NCI-H146 (cell line): ENCODE measurements around the gene KCNT2.

Experiments
- DNase-seq: peaks from one replicate; lab custom pipeline; 2025; lab: John Stamatoyannopoulos, UW

Gene KCNT2

DNA sequence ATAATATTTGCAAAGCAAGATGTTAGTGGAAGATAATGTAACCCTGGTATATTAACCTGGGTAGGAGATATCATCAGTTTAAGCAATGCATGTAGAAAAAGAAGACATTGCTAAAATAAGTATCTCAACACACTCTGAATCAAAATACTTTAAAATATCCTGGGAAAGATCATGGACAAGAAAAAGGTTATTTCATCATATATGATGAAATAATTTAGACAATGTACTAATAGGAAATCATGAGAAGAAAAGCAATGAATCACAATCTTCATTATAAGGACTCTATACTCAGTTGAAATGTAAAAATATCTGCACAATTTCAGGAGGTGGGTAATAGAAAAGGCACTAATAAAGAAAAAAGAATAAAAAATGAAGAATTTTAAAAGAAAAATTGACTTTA lies 158.8 kb downstream of the KCNT2 start:
- no peak for DNase-seq

DNA sequence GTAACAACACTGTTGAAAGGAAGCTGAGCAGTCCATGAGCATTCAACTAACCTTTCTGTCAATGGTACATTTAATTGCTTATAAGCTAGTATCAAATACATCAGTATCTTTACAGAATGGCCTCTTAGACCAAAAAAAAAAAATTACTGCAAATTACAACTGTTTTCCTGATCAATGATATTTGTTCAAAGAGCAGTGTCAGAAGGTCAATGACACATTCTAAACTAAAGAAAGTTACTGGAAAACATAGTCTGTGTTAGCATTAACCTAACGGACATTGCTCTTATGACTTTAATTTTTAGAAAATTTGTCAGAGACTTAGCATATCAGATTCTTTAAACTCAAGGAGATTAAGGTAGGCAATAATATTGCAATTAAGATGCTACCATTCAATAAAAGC lies 162.5 kb downstream of the KCNT2 start:
- no peak for DNase-seq

DNA sequence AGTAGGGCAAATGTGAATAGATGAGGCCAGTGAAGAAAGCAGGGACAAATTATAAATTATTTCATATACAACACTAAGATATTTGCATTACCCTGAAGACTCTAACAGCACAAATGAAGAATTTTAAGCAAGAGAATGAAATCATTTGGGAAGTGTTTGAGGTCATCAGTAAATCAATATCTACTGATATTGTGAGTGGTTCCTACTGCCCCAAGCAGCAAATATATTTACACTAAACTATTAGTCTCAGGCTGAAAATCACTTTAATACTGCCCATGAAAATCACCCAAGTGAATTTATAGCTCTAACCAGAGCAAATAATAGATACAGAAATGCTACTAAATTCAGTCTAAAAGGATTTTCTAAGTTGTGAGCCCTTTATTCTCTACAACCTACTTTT lies 163.6 kb downstream of the KCNT2 start:
- DNase-seq = no peak

DNA sequence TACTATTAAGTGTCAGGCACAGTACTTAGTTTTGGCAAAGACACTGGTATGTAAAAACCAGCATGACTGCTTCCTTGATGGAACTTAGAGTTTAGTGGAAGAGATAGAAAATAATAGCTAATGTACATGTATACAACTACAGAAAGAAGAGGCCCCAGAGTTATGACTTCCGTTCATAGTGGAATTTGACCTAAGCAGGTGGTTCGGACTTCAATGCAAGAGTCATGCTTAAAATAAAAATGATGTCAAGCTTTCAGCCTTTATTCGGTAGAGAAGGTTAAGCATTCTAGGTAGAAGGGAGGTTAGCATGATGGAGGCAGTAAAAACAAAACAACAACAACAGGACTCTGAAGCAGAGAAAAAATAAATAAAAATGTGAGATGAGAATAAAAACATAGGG lies 165.9 kb downstream of the KCNT2 start:
- DNase-seq = no peak

DNA sequence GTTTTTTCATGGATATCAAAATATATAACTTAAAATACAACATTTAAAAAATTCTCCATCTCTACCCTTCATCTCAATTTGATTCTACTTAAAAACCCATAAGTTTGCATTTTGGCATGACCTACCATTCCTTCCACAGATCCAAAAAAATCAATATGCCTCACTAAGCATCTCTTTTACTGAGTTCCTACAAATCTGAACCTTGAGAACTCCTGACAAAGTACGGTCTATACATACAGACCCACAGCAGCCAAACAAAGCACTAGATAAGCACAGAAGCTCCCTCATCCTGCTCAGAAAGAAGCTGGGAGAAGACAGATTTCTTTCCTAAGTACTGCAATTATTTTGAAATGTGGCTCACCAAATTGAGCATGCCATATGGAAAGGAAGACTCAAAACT lies 167.5 kb downstream of the KCNT2 start:
- no peak for DNase-seq

DNA sequence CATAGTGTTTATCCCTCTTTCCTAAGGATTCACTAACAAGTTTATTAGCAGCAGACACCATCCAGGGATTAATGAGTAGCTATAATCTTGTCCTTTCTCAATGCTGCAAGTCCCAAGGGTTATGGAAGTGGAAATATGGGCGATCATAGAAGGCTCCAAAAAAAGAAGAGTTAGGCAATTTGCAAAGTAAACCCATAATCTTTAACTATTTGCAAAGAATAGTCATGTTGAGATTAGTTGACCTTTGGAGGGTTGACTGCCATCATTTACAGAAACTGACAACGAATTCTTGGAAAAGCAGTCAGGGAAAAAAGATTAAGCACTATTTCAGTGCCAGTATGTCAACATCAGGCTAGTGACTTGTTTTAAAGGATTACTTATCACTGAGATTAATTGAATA lies 169.9 kb downstream of the KCNT2 start:
- DNase-seq = no peak

DNA sequence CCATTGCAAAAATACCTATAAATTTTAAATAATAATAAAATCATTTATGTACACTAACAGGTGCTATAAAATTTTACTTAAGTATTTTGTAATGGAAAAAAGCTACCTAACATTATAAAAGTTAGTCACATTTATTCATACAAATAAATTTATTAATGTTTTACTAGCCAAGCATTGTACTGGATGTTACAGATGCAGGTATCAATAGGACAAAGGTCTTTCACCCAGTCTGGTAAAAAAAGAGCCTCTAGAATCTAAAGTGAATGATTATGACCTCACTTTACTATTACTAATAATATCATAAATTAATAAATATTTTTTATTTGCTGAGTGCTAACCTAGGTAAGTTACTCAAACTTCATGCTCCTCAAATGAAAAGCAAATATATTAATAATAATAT lies 170.6 kb downstream of the KCNT2 start:
- DNase-seq = no peak

DNA sequence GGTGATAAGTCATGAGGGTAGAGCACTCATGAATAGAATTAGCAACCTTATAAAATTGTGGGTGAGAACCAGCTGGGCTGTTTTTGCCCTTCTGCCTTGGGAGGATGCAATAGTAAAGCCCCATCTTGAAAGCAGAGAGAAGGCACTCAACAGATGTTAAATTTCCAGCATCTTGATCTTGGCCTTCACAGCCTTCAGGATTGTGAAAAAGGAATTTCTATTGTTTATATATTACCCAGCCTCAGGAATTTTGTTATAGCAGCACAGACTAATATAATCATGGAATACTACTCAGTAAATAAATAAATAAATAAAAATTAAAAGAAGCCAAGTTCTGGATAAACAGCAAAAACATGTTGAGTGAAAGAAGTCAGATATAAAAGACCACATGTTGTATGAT lies 175.2 kb downstream of the KCNT2 start:
- DNase-seq = no peak

DNA sequence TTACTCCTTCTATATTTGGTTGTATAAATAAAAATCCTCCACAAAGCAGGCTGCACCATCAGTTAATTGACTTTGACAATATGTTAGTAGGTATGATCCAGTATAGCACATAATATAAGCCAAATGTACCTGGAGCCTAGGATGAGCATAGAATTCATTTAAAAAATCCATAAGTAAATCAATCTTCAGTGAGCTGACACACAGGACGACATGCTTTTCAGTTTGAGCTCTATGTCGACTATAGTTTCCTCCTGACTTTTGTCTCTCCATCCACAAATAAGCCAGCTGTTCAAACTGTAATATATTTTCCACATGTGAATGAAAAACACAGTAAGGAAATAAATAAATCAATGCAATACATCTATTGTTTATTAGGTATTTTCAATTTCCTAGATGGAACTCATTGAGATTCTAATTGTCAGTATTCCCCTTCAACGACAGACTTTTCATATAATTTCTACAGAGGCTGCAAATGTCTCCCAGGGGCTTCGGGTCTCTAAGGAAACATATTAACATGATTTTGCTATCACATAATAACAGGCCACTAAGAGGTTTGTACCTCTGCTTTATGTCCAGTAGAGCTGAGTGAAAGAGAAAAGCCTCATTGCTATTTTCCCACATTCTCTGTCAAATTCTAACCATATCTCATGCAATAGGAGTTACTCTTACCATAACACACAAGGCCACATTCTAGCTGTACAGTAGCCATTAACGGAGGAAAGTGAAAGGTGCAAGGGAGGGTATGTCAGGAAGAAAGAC lies 180.1 kb downstream of the KCNT2 start:
- no peak for DNase-seq

DNA sequence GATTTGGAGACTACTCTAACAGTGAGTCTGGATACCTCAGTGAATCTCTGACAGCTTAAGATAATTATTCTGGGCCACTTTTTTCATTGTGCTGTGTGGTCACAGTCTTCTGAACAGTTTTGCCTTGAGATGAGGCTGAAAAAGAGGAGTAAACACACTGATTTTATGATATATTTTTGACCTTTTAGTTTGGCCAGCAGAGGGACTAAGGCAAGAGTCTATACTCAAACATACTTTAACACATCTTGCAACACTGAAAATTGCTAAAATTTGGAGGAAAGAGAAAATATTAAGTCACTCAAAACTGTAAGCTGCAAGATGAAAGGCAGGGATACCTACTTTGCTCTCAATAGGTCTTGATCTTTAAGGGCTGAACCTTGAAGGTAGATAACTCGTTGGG lies 182.7 kb downstream of the KCNT2 start:
- DNase-seq = no peak

DNA sequence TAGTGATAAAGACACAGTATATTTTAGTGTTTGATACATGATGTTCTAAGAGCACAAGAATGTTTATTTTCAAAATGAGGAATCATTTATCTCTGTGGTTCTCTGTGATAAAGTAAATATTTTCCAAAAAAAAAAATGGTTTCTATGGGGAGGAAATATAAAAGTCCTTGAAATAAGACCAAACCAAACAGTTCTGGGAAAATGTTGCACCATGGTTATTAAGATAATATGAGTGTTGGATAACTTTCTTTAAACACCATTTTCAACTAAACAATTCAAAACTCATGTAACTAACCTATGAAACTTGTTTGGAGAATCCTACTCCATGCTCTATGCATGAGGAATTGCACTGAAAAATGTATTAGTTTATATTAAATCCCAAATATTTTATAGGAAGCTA lies 184.6 kb downstream of the KCNT2 start:
- no peak for DNase-seq

DNA sequence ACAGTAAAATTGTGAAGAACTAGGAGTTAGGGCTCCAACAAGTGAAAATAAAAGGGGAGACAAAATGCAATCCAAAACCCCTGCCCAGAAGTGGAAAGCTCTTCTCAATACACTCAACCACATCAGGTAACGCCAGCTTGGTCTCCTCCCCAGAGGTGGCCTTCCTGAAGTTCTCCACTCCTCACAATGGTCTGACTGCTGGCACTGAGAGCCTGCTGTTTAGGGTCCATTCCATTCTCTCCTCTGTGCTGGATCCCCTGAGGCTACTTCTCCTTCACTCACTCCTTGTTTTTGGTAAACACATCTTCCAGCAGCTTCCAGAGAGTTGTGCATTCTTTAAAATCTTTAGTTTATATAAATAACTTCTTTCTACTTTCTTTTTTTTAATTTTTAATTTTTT lies 189.5 kb downstream of the KCNT2 start:
- DNase-seq = no peak

DNA sequence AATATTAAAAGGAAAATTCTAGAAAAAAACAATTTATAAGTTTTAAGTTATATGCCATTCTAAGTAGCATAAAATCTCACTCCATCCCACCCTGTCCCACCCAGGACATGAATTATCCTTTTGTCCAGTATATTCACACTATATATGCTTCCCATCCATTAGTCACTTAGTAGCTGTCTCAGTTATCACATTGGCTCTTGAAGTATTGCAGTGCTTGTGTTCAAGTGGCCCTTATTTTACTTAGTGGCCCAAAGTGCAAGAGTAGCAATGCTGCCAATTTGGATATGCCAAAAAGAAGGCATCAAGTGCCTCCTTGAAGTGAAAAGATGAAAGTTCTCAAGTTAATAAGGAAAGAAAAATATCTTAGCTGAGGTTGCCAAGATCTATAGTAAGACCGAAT lies 192.3 kb downstream of the KCNT2 start:
- DNase-seq = no peak

DNA sequence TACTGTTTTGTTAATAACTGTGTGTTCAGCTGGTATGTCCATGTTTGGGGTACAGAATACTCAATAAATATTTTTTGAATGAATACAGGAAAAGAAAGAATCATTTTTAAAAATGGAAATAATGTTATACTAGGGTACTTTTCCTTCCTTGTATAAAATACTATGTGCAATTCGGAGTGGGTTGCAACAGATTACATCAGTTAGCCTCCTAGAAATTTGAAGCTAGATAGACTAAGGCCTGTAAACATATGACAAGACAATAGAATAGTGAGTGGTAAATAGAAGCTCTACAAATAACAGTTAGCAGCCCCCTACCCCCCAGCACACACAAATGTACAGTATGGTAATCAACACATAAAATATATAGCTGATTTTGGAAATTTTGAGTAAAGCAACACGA lies 195.9 kb downstream of the KCNT2 start:
- no peak for DNase-seq

DNA sequence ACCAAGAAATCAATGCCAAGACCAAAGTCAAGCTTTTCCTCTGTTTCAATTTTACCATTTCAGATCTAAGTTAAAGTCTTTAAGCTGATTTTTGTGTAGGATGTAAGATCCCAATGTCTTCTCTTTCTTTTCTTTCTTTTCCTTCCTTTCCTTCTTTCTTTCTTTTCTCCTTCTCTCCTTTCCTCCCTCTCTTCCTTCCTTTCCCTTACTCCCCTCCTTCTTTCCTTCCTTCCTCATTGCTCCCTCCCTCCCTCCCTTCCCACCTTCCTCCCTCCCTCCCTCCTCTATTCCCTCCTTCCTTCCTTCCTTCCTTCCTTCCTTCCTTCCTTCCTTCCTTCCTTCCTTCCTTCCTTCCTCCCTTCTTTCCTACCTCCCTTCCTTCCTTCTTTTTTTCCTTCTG lies 197.5 kb downstream of the KCNT2 start:
- DNase-seq = no peak

DNA sequence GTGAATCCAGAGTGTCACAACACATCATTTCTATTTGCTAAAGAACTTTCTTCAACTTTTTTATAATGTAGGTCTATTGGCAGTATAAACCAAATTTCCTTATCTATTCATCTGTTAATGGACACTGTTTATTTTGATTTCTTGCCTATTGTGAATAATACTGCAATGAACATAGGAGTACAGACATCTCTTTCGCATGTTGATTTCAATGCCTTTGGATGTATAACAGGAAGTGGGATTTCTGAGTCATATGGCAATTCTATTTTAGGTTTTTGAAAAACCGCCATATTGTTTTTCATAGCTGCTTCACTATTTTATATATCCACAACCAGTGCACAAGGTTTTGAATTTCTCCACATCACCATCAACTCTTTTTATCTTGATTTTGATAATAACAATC lies 198.7 kb downstream of the KCNT2 start:
- no peak for DNase-seq

DNA sequence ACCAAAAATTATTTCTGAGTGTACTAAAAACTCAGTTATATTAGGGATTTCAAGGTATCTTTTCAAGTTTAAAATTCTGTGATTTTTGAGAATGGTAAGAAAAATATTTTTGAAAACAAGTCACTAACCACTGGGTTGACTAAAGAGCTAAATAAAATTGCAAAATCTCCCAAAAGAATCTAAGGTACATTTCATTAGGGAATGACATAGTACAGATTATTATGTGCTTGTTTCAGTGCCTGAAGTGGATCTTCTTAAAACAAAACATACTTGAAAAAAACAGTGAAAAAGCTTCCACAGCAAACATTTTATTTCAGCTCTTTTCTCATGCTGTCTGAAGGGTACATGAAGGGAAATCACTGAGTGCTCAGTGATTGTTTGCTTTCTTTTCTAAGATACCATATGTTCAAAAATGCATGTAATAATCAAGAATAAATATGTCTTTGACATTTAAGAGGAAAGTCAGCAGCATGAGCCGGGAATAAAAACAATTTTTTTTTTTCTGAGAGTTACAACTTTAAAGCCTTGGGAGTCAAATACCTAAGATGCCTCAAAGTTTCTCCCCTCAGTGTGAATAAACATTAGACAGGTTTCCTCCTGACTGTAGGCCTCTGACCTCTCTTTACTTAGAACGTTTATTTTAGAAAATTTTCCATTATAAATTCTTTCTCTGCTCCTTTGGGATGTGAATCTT lies 200.7 kb downstream of the KCNT2 start:
- DNase-seq = no peak

DNA sequence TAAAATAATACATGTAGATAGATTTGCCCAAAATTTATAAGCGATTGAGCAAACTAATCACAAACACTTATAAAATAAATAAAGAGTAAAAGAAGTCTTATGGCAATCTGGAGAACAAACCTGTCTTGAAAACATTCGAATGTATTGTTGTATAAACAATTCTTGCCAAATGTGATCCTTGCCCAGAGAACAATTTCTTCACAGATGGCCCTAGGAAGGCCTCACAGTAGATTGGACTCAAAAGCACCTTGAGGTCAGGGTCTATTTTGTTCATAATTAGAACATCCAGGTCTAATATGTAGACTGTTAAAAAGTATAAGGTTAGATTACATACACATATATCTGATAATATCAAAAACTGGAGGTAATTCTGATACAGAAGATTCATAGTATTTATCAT lies 202.4 kb downstream of the KCNT2 start:
- DNase-seq = no peak

DNA sequence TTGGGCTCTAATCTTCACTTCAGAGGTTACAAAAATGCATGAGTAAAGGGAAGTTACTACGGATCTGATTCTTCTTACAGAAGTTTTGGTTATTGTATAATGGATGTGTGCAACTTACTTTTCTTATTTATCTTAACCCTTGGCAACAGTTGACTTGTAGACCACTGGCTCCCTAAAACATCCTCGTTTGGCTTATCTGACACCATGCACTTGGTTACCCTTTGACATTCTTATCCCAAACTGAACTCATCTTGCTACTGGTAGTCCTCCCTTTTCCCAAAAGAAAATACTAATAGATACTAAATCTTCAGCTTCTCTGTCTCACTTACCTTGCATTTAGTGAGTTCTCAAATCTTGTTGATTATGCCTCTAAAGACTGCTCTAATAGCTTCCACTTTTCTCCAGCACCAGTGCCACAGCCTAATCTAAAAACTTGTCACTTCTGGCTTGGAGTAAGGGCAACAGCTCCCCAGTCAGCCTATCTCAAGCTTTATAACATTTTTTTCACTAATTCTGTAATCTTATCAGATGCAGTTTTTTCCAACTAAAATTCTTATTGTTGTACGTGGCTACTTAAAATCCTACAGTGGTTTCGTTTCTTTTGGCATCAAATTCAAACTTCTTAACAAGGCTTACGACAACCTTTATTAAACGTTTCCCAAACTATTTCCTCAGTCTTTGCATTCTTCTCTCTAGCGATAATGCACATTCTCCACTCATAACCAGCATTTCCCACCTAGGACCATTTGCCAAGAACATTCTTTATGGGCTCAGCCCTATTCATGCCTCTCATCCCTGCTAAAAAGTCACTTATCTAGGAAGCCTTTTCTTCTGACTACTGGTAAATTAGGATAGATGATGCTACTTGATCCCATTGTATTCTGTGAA lies 204.2 kb downstream of the KCNT2 start:
- no peak for DNase-seq

DNA sequence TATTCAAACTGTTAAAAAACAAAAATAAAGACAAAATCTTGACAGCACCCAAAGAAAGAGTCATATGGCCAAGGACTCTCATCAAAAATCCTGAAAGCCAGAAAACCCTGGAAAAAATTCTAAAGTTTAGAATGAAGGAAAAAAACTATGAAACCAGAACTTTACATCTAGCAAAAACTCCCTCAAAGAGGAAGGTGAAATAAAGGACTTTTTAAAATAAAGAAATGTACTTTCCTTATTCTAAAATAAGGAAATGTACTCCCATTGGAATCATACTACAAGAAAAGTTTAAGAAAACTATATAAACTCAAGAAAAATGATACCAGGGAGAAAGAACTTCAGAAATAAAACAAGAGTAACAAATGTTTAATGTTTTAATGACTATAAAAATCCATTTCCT lies 206.3 kb downstream of the KCNT2 start:
- DNase-seq = no peak

DNA sequence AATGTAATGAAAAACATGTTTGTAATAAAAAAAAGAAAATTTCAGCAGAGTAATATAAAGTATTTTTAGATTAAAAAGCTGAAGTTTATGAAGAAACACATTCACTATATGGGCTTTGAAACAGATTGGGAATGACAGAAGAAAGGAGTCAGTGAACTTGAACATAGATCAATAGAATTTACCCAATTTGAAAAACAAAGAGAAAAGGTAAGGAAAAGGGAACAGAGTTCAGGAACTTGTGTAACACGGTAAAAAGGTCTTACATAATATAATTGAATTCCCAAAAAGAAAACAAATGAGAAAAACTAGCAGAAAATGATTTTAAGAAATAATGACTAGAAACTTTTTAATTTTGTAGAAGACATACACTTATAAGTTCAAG lies 206.8 kb downstream of the KCNT2 start:
- no peak for DNase-seq

DNA sequence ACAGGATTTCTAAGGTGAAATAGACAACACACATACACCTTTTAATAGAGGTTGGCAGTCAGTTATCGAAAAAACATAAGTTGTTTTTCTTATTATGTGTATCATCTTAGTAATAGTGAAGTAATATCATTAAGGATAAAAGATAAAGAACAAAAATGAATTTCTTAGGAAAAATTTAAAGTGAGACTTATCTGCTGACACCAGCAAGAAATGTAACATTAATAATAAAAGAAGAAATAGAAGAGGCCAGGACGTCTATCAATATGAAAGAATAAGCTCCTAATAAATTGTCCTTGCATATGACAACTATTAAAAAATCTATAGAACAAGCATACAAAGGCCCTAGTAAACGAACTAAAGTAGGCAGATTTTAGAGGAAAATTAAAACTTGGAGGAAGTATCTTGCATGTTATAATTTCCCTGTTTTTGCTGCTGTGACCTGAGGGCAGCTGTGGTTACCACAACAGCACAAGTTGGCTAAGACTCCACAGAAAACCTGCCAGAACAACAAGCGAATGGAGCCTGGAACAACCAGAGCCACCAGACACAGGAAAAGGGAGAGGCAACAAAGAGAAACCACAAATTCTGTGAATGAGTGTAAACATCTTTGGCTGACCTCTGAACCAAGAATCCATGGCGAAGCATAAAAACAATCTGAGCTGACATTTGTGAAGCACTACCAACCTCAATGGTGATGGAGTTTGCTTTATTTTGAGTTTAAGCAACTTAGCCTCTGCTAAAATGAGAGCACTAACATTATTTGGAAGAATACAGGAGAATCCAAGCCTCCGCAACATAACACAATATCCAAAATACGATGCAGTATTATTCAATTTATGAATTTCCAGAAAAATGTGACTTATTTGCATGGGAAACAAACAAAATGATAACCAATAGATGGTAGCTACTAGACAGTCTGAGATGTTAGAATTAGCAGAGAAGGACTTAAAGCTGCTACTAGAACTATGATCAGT lies 207.5 kb downstream of the KCNT2 start:
- DNase-seq = no peak
